ENCODE data around the gene PIBF1. TPM values are rescaled to one million over a fixed set of nuclear protein-coding genes. Genes with fewer than 3 reads are reported as not detected.
A peak's percentile ranks its signal among the peaks of the same experiment; 100 is the strongest.
"Not testable (repeated sequence)": the region's sequence is repeated elsewhere in the genome, so short reads cannot be mapped to it uniquely, and the experiment has no call there.

PIBF1 gene
- total RNA-seq, 1 experiment from 2014 or later, result 4.8 TPM

DNA sequence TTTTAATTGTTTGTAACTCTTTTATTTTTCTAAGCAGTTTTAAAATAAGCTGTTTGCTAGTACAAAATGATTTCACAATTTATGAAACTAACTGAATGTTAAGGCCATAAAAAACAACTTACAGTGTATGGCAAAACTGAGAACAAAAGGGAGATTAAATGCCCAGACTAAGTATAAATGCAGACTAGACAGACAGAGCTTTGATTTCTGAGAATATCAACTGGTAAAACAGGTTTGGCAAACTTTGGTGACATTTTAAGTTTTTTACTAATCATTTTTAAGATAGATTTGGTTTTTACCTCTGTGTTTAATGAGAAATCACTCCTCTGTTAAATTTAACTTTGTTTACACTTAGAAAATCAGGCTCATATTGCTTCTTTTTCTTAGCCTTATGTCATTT, 149.4 kb downstream of the PIBF1 start:
- Histone ChIP-seq H3K79me2 (ENCODE audit: low read length) (no peaks in the 10 kb centered on the region), H2AFZ (ENCODE audit: low read length) (no peak overlapping the region), H3K9me3 (ENCODE audit: low read length) (no peaks in the 10 kb centered on the region), H3F3A (ENCODE audit: low read length, unreplicated experiment) (no peaks in the 10 kb centered on the region), H3K27ac (ENCODE audit: low read length) (no peak overlapping the region), H3K4me1 (ENCODE audit: insufficient read depth, low read length) (peaks cover 5% of the 10 kb centered on the region; the same call in 1 of the 2 replicates), H4K20me1 (ENCODE audit: low read length) (no peaks in the 10 kb centered on the region), H3K9ac (ENCODE audit: low read length) (no peak overlapping the region), H3K27me3 (ENCODE audit: low read length) (no peaks in the 10 kb centered on the region), H3K4me3 (ENCODE audit: low read length) (no peak overlapping the region), H3K36me3 (ENCODE audit: low read depth, low read length) (no peaks in the 10 kb centered on the region), H3K9me2 (replicated peaks; ENCODE audit: low read length) (no peaks in the 10 kb centered on the region), H3K4me2 (ENCODE audit: low read length) (no peak overlapping the region)
- POLR2A ChIA-PET (ENCODE audit: unreplicated experiment), result no interaction called here
- no peak for TF ChIP-seq EZH2phosphoT487 (IDR thresholded peaks at IDR 0.05; ENCODE audit: borderline replicate concordance, low read length)
- TF ChIP-seq EZH2 (IDR thresholded peaks at IDR 0.05; ENCODE audit: low read length, unreplicated experiment), result no peak
- TF ChIP-seq, protein P1, sequence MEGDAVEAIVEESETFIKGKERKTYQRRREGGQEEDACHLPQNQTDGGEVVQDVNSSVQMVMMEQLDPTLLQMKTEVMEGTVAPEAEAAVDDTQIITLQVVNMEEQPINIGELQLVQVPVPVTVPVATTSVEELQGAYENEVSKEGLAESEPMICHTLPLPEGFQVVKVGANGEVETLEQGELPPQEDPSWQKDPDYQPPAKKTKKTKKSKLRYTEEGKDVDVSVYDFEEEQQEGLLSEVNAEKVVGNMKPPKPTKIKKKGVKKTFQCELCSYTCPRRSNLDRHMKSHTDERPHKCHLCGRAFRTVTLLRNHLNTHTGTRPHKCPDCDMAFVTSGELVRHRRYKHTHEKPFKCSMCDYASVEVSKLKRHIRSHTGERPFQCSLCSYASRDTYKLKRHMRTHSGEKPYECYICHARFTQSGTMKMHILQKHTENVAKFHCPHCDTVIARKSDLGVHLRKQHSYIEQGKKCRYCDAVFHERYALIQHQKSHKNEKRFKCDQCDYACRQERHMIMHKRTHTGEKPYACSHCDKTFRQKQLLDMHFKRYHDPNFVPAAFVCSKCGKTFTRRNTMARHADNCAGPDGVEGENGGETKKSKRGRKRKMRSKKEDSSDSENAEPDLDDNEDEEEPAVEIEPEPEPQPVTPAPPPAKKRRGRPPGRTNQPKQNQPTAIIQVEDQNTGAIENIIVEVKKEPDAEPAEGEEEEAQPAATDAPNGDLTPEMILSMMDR (conservative IDR thresholded peaks at IDR 0.05; ENCODE audit: low read depth, low read length), result no peak
- peak; percentile 20 for DNase-seq
- CTCF ChIA-PET, result no interaction called here
- BruUV-seq (replicated peaks), result no TSS peak
- intact Hi-C loops (cut with micrococcal nuclease), result no loop called here
- no peak for ATAC-seq

DNA sequence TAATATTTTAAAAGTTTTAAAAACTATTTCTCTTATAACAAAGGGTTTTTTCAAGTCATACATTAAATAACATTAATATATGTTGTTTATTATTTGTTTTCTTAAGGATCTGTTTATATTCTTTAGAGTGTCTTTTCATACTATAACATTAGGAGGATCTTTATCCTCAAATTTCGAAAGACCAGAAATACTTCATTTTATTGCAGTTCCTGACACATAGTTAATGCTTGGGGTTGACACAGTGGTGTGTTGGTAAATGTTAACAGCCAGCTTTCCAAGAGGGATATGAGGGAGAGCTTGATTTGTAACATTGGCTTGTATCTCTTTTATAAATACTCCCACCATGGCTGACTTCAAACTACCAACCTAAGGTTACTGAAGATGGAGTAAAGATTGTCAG, 150.3 kb downstream of the PIBF1 start:
- ATAC-seq (no peak), DNase-seq (no peak)
- Histone ChIP-seq H3K27me3 (ENCODE audit: low read length) (no peaks in the 10 kb centered on the region), H3K79me2 (ENCODE audit: low read length) (no peaks in the 10 kb centered on the region), H3K27ac (ENCODE audit: low read length) (no peak overlapping the region), H3K9me3 (ENCODE audit: low read length) (no peaks in the 10 kb centered on the region), H4K20me1 (ENCODE audit: low read length) (no peaks in the 10 kb centered on the region), H3K4me3 (ENCODE audit: low read length) (no peak overlapping the region), H3K36me3 (ENCODE audit: low read depth, low read length) (no peaks in the 10 kb centered on the region), H3K9me2 (replicated peaks; ENCODE audit: low read length) (no peaks in the 10 kb centered on the region), H2AFZ (ENCODE audit: low read length) (no peak overlapping the region), H3K4me1 (ENCODE audit: insufficient read depth, low read length) (peaks cover 5% of the 10 kb centered on the region; the same call in 1 of the 2 replicates), H3K9ac (ENCODE audit: low read length) (no peak overlapping the region), H3F3A (ENCODE audit: low read length, unreplicated experiment) (no peaks in the 10 kb centered on the region), H3K4me2 (ENCODE audit: low read length) (no peak overlapping the region)
- BruUV-seq (replicated peaks), result no TSS peak
- ChIA-PET CTCF (no interaction called here), POLR2A (ENCODE audit: unreplicated experiment) (no interaction called here)
- intact Hi-C loops (cut with micrococcal nuclease), result no loop called here
- TF ChIP-seq, protein P1 (conservative IDR thresholded peaks at IDR 0.05; ENCODE audit: low read depth, low read length), result no peak
- TF ChIP-seq EZH2phosphoT487 (IDR thresholded peaks at IDR 0.05; ENCODE audit: borderline replicate concordance, low read length) (no peak), EZH2 (IDR thresholded peaks at IDR 0.05; ENCODE audit: low read length, unreplicated experiment) (no peak)

DNA sequence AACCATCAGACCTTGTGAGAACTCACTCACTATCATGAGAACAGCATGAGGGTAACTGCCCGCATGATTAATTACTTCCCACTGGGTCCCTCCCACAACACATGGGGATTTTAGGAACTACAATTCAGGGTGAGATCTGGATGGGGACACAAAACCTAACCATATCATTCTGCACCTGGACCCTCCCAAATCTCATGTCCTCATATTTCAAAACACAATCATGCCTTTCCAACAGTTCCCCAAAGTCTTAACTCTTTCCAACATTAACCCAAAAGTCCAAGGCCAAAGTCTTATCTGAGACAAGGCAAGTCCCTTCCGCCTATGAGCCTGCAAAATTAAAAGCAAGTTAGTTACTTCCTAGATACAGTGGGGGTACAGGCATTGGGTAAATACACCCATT, 164.3 kb downstream of the PIBF1 start:
- H3K9me3 ChIP-seq (ENCODE audit: low read length); CTCF ChIA-PET; ATAC-seq; H3K9ac ChIP-seq (ENCODE audit: low read length); DNase-seq; H3K4me3 ChIP-seq (ENCODE audit: low read length); H3K4me1 ChIP-seq (ENCODE audit: insufficient read depth, low read length); H3K27ac ChIP-seq (ENCODE audit: low read length); BruUV-seq (replicated peaks); H3K79me2 ChIP-seq (ENCODE audit: low read length); H3F3A ChIP-seq (ENCODE audit: low read length, unreplicated experiment); POLR2A ChIA-PET (ENCODE audit: unreplicated experiment); H3K4me2 ChIP-seq (ENCODE audit: low read length); H3K27me3 ChIP-seq (ENCODE audit: low read length); H3K36me3 ChIP-seq (ENCODE audit: low read depth, low read length); H4K20me1 ChIP-seq (ENCODE audit: low read length); H2AFZ ChIP-seq (ENCODE audit: low read length); intact Hi-C loops (cut with micrococcal nuclease); H3K9me2 ChIP-seq (replicated peaks; ENCODE audit: low read length): not testable (repeated sequence)

Data from PC-3 (cell line).